HG02840 (cell line): ENCODE data around the gene NOS2.
"Not testable (repeated sequence)": the region's sequence is repeated elsewhere in the genome, so short reads cannot be mapped to it uniquely, and the experiment has no call there.

Experiments used
- ATAC-seq: cut with Tn5 transposase; IDR thresholded peaks from one replicate; pipeline ENCODE4 v1.9.1; 2021; ENCODE audit warnings: mild to moderate bottlenecking, moderate library complexity, moderate number of reproducible peaks; ENCODE audit not compliant: unreplicated experiment, low FRiP score

The NOS2 gene

DNA sequence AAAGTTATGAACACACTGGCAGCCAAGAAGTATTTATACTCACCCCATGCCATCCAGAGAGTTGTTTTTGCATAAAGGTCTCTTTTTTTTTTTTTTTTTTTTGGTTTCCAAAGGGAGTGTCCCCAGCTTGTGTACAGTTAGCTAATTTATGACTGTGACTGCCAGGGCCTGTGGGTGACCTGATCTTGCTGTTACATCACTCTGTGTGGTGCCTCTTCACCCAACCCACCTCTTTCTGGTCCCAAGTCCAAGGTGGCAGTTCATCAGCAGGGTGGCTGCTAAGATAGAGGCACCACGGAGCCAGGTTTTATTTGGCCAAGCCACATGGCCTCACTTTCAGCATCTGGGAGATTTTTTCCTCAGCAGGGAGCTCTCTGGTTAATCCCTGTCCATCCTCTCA, at the start of gene NOS2:
NOS2 (minus strand) TSS at position 8 of the 400 bp plus-strand sequence. CDS start 1,720 bp downstream, outside the sequence.
- ATAC-seq = no peak

DNA sequence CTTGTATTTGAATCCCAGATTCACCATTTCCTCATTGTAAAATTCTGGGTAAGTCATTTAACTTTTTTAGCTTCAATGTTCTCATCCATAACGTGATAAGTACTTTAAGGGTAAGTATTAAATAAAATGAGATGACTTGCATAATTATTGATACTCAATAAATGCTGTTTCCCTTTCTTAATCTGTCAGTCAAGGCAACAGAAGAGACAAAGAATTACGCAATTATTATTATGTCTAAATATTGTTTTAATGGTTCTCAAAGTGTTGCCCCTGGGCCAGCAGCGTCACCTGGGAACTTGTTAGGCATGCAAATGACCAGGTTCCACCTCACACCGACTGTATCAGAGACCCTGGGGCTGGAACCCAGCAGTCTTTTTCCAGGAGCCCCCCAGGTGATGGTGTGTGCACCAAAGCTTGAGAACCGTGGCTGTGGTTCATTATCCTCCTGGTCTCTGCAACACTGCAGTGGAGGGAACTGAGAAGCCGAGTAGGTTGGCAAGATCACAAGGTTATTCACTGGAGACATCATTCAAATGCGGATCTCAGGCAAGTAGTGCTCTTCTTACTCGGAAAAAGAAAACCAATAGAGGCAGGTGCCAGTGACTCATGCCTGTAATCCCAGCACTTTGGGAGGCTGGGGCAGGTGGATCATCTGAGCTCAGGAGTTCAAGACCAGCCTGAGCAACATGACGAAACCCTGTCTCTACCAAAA, 49.3 kb upstream of the NOS2 start:
- ATAC-seq = no peak

DNA sequence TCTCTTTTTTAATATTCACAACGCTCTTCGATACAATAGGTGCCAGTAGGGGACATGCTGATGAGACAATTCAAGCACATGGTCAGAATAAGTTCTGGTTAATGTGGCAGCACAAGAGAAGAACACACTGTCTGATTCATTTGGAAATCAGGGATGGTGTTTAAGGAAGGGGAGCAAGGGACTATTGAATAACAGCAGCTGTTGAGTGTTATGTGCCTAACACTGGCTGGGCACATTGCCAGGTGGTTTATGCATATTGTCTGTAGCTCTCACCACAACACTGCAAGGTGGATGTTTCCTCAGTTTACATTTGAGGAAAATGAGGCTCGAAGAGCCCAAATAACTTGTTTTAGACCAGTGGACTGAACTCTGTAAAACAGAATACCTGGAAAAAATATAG, 48.6 kb upstream of the NOS2 start:
- no peak for ATAC-seq

GRCh38 chr17:27846808-27847307, 46.5 kb upstream of the NOS2 start:
- not testable (repeated sequence) for ATAC-seq

DNA sequence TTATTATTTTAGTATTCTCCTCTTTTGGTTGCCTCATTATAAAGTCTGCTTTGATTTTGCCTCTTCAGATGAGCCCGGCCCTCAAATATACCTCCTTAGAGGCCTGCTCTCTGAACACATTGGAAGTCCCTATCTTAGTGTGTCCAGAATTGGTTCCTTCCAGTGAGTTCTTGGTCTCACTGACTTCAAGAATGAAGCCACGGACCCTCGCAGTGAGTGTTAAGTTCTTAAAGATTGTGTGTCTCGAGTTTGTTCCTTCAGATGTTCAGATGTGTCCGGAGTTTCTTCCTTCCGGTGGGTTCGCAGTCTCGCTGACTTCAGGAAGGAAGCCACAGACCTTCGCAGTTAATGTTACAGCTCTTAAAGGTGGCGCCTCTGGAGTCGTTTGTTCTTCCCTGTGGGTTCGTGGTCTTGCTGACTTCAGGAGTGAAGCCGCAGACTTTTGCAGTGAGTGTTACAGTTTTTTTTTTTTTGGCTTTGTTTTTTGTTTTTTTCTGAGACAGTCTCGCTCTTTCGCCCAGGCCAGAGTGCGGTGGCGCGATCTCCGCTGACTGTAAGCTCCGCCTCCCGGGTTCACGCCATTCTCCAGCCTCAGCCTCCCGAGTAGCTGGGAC, 45.8 kb upstream of the NOS2 start:
- no peak for ATAC-seq

GRCh38 chr17:27845264-27846041, 45.1 kb upstream of the NOS2 start:
- ATAC-seq = no peak

GRCh38 chr17:27840688-27841087, 40.4 kb upstream of the NOS2 start:
- no peak for ATAC-seq

DNA sequence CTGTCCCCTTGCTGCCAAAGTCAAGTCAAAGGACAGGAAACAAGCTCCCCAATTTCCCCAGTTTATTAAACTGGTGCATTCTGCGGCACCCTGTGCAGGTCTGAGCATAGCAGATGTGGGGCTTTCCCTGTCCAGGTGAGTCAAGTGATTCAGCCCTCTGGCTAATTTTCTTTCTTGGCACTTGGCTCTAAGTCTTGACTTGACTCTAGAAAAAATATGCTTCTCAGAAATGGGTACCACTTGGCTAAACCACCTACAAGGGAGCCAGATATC, 40.0 kb upstream of the NOS2 start:
- ATAC-seq = not testable (repeated sequence)

DNA sequence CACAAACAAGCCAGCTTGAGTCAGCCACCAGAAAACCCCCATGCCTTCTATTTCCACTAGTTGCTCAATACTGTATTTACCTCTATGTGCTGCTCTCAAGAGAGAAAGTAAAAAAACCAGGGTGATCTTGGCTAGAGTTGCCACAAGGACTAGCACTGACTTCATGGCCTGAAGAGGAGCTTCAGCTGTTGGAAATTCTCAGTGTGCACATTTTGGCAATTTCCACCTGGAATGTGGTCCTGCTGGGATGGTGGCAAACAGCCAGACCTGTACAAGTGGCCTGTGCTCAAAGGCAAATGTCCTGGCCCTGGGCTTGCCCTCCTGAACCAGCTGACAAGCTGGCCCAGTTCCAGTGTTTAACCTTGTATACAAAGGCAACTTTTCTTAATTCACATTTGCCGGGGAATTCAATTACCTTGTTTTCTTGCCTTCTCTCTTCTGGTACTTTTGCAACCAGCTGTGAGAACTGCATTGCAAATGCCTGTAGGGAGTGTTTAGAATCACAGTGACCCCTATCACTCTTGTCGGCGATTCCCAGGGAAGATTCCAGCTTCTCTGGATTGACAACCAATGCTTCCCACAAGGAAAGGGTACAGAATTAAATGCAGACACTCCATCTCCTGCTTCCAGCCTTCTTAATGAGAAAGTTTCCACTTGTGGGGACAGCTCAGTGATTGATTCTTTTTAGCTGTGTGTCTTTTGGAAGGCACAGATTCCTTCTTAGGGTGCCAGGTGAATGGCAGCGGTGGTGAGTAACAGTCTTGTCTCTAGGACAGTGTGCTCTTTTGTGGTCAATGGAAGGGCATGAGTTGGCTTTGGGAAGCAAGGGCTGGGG, 39.5 kb upstream of the NOS2 start:
- not testable (repeated sequence) for ATAC-seq

DNA sequence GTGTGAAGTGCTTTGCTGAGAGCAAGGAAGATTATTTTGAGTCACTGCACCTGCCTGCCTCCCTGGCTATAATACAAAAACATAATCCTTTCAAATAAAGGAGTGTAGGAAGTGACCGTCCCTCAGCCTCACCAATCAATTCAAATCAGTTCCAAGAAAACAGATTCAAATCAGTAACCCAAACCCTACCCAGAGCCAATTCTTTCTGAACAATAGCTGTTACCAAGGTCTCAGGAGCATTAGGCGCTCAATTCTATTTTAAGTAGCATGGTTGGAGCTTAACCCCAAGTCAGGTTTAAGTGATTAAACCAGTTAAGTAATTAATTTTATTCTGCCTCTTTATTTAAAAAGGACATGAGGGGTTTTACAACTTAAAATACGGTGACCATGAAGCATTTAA, 38.3 kb upstream of the NOS2 start:
- not testable (repeated sequence) for ATAC-seq

DNA sequence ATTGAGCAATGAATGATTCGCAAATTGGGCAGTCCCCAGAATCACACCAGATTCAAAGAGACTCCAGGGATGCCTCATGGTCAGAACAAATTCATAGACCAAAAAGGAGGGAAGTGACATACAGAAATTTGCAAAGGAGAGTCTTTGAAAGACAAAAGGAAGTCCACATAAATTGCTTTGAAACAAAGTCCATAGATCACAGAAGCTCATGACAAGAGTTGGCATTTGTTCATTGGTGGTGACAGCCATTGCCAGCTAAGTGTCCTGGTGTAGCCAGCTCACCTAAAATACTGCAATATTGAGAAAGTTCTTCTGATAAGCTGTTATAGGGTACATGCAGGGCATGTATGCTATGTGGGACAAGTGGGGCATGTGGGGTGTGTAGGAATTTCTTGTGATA, 37.4 kb upstream of the NOS2 start:
- not testable (repeated sequence) for ATAC-seq

DNA sequence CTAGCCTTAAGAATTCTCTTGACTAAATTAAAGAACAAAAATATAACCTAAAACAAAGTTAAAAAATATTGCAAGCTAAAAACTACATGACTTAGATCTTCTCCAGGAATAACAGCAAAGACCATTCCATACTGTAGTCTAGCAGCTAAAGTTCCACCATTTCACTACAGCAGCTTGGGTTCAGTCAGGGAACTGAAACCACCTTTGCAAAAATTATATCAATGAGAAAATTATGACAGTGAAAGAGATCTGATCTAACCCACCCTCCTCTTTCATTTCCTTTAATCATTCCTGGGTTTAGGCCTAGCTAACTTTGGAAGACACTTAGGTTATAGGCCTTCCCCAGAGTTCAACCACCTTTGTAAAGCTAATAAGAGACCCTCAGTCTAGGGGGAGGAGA, 36.3 kb upstream of the NOS2 start:
- no peak for ATAC-seq

DNA sequence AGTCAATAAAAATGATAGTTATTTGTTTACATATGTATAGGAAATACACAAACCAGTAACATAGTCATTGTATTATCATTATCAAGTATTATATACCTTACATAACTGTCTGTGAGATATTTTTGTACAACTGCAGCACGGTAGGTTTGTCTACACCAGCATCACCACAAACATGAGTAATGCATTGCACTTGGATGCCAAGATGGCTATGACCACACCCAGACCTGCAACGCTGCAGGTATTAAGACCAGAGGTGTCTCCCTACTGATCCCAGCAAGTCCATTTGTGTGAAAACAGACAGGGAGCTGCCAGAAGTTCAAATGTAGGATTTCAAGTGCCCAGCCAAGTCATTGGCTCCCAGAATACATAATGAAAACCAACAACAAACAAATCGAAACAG, 34.2 kb upstream of the NOS2 start:
- ATAC-seq = no peak

DNA sequence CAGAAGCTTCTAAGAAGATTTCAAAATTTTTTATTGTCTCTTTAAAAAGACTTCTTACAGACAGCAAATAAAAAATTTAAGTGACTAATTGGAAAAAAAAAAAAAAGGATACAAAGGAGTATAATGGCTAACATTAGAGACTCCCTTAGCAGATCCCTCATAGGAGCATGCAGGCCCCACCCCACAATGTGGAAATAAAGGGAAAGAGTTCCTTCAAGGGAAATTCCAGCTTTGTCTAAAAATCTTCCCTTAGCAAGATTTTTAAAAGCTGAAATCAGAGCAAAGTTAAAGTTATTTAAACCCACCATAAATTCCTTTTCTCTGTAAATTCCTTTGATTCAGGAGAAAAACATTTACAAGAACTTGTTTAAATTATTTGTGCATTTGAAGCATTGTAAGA, 32.5 kb upstream of the NOS2 start:
- ATAC-seq = no peak

- not testable (repeated sequence) for ATAC-seq
These were observed 29.6 kb upstream of the NOS2 start for GRCh38 chr17:27829888-27830287.

- not testable (repeated sequence) for ATAC-seq
These were observed 28.9 kb upstream of the NOS2 start for GRCh38 chr17:27829143-27829711.

DNA sequence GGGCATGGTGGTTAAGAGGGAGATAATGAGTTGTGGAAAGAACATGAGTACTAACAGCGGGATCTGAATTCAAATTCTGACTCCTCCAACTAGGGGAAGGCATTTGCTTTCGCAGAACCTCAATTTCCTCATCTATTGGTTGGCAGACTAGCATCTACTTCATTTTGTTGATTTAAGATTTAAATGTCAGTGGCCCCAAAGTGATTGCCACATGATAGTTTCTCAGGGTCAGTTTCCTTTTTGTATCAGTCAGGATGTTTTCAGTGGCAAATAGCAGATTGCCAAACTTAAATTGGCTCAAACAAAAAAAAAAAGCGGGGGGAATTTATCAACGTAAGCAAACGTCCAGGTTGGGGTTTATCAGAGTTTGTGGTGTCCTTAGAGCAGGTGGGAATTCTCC, 25.1 kb upstream of the NOS2 start:
- ATAC-seq = no peak

- no peak for ATAC-seq
These were observed 24.4 kb upstream of the NOS2 start for GRCh38 chr17:27824745-27825144.

- no peak for ATAC-seq
These were observed 23.9 kb upstream of the NOS2 start for GRCh38 chr17:27824176-27824715.

DNA sequence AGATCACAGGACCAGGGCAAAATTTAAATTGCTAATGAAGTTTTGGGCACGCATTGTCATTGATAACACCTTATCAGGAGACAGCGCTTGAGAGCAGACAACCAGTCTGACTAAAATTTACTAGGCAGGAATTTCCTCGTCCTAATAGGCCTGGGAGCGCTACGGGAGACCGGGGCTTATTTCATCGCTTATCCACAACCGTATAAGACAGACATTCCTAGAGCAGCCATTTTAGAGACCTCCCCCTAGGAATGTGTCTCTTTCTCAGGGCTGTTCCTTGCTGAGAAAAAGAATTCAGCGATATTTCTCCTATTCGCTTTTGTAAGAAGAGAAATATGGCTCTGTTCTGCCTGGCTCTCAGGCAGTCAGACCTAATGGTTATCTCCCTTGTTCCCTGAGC, 21.8 kb upstream of the NOS2 start:
- not testable (repeated sequence) for ATAC-seq
